K562 (cell line): ENCODE measurements around the gene TTC31. TPM values are rescaled to one million over a fixed set of nuclear protein-coding genes. Genes with fewer than 3 reads are reported as not detected.

Experiments used
- EP400 ChIP-seq: fragments of 450-650 bp; IDR thresholded peaks from 2 replicates; pipeline ENCODE4 v1.6.1; 2017; ENCODE audit warnings: antibody characterized with exemption, mild to moderate bottlenecking, moderate library complexity
- FOXJ3 ChIP-seq: sonication (generic); formaldehyde crosslinking; IDR thresholded peaks from 2 replicates; pipeline ENCODE4 v1.4.0; 2020; ENCODE audit warnings: mild to moderate bottlenecking, missing genetic modification reagents
- GABPB2 ChIP-seq: fragments of 250-450 bp; sonication (Bioruptor Pico); conservative IDR thresholded peaks from 2 replicates; pipeline ENCODE4 v1.5.1; 2021; ENCODE audit warnings: mild to moderate bottlenecking
- GTF2A2 ChIP-seq: IDR thresholded peaks from 2 replicates; pipeline ENCODE4 v1.6.1; 2016; ENCODE audit warnings: mild to moderate bottlenecking, missing genetic modification characterization, missing compliant biosample characterization
- KDM1A ChIP-seq, 2 experiments: fragments of 450-650 bp; IDR thresholded peaks; 2 replicates each; pipeline ENCODE4 v1.6.1; 2016; ENCODE audit warnings: mild to moderate bottlenecking in 2 of 2
- KHSRP ChIP-seq: fragments of 450-650 bp; IDR thresholded peaks from 2 replicates; pipeline ENCODE4 v1.6.1; 2017
- NCOA1 ChIP-seq: fragments of 450-650 bp; IDR thresholded peaks from 2 replicates; pipeline ENCODE4 v1.6.1; 2016; ENCODE audit warnings: low read depth
- PRMT5 ChIP-seq: sonication (generic); formaldehyde crosslinking; IDR thresholded peaks from 2 replicates; pipeline ENCODE4 v1.5.0; 2020; ENCODE audit warnings: missing genetic modification reagents
- RHOXF2B ChIP-seq: fragments of 250-450 bp; sonication (Bioruptor Pico); conservative IDR thresholded peaks from 2 replicates; pipeline ENCODE4 v1.5.1; 2021
- UBTF ChIP-seq, 2 experiments: IDR thresholded peaks; 2 replicates each; pipeline ENCODE4 v1.6.1; 2012; ENCODE audit warnings: improper control_type of control experiment in 2 of 2, low read depth in 2 of 2, low read length in 2 of 2, borderline replicate concordance in 1 of 2
- ZBTB2 ChIP-seq: fragments of 450-650 bp; IDR thresholded peaks from 2 replicates; pipeline ENCODE4 v1.6.1; 2016; ENCODE audit warnings: antibody characterized with exemption
- ZNF407 ChIP-seq: fragments of 450-650 bp; IDR thresholded peaks from 2 replicates; pipeline ENCODE4 v1.6.1; 2016; ENCODE audit warnings: low read depth
- polyA plus RNA-seq, 8 experiments: library from polyadenylated mRNA; depleted of rRNA in 4 of 8; stranded (reverse) in 5 of 8; unstranded in 3 of 8; fragments of >200 nt; fragmentation: Nextera tagmentation in 2 of 8; fragmentation: Illumina TruSeq in 1 of 8; extraction: Ambion mirVana in 2 of 8; extraction: Trizol in 1 of 8; gene quantifications; 2 replicates each; pipeline versions ENCODE4 v1.2.1 to v1.2.3, GENCODE V29; 2011 to 2014; ENCODE audit warnings: inconsistent platforms in 1 of 8, missing spikeins in 1 of 8
- total RNA-seq, 7 experiments: library from RNA; depleted of rRNA in 6 of 7; stranded (reverse); fragments of >200 nt in 6 of 7; fragmentation: Illumina TruSeq in 2 of 7; extraction: Trizol in 2 of 7; gene quantifications; 2 replicates each; pipeline versions ENCODE4 v1.2.1 to v1.2.3, GENCODE V29; 2011 to 2021; ENCODE audit warnings: low replicate concordance in 1 of 7
- TF ChIP-seq, protein P1 (sequence below): sonication (generic); formaldehyde crosslinking; IDR thresholded peaks from 2 replicates; pipeline ENCODE4 v1.9.0; 2022; ENCODE audit warnings: mild to moderate bottlenecking, missing genetic modification reagents
- TF ChIP-seq, protein P2 (sequence below): fragments of 450-650 bp; formaldehyde crosslinking; IDR thresholded peaks from 2 replicates; pipeline ENCODE4 v1.4.0; 2020; ENCODE audit warnings: mild to moderate bottlenecking, mixed read lengths

TTC31 gene
- total and polyA plus RNA-seq, 9 of the 15 experiments (the other 6 are each of a cell fraction or from before 2014, with no cell fraction given), result 4.7 to 30.5 (median 15.9) TPM

DNA sequence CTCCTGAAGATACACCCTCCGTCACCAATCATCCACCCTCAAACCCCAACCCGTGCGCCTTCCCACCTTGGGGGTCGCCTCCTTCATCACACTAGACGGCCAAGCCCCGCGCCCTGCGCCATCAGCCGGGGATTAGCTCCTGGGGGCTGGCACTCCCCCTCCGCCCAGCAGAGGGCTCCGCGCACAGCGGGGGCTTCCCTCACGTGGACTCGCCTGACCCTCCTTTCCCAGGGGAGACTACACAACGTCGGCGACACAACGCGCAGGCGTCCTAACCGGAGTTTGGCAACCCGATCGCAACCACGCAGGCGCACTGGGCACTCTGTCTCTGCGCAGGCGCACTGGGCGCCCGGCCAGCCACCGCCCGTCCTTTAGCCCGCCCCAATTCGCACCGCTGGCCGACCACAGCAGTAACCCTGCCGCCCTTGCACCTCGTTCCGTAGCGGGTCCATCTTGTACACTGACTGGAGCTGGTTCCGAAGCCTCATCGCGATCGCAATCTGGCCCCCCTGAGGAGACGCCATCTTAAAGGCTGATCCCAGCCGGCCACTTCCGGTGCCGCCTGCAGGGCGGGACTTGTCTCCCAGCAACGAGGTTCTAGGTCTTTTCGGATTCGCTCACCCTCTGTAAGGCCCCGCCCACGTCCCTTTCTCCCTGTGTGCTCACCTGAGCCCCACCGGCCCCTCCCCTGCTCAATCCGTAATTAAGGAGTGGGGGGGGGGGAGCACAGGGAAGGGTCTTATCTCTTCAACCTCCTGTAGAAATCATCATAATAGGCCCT is 24.5 kb downstream of the TTC31 start, which contains the start of gene PCGF1 (continued):
- TF ChIP-seq, protein P1, sequence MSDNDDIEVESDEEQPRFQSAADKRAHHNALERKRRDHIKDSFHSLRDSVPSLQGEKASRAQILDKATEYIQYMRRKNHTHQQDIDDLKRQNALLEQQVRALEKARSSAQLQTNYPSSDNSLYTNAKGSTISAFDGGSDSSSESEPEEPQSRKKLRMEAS (CRISPR knock-in tag), result peak; percentile 81
- TF ChIP-seq GABPB2 (CRISPR knock-in tag) (no peak), ZBTB2 (peak; percentile 99), KHSRP (no peak), UBTF (IDR thresholded peaks at IDR 0.05; ENCODE audit: borderline replicate concordance in 1 of 2, low read depth in 2 of 2, low read length in 2 of 2) (0 out of 4 replicates have a peak, but pooled peaks of 1 of the 2 experiments have one; percentile 2), ZNF407 (no peak), FOXJ3 (CRISPR knock-in tag) (no peak), EP400 (peak; percentile 80), PRMT5 (no peak), NCOA1 (no peak), KDM1A (IDR thresholded peaks at IDR 0.05) (no peak), GTF2A2 (tag) (no peak), RHOXF2B (CRISPR knock-in tag) (no peak)
- TF ChIP-seq, protein P2, sequence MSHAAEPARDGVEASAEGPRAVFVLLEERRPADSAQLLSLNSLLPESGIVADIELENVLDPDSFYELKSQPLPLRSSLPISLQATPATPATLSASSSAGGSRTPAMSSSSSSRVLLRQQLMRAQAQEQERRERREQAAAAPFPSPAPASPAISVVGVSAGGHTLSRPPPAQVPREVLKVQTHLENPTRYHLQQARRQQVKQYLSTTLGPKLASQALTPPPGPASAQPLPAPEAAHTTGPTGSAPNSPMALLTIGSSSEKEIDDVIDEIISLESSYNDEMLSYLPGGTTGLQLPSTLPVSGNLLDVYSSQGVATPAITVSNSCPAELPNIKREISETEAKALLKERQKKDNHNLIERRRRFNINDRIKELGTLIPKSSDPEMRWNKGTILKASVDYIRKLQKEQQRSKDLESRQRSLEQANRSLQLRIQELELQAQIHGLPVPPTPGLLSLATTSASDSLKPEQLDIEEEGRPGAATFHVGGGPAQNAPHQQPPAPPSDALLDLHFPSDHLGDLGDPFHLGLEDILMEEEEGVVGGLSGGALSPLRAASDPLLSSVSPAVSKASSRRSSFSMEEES (CRISPR knock-in tag), result no peak
